ENCODE results near the gene DHX38.

DHX38 gene

DNA sequence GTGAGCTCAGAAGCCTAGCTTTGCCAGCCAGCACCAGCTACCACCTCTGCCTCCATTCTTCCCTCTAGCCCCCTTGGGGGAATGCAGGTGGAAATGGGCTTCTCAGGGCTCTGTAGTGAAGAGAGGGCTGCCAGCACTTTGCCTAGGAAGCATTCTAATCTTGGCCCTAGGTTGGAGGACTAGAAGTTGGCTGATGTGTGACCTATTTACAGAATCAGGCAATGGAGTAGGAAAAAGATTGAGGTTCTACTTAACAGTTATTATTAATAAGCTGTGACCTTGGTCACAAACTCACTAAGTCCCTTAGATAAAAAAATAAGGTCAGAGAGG is 19.9 kb downstream of the DHX38 start:
- TF ChIP-seq CTCF (IDR thresholded peaks at IDR 0.05; ENCODE audit: poor library complexity, severe bottlenecking), result no peak
- 0 out of 3 replicates have a peak, but pooled peaks have one; percentile 13 for ATAC-seq (ENCODE audit: low read depth)
- H3K4me3 ChIP-seq (ENCODE audit: severe bottlenecking), result no peak overlapping the region
- DNase-seq (ENCODE audit: low spot score), result no peak
- no peaks in the 10 kb centered on the region for H3K27me3 ChIP-seq (ENCODE audit: insufficient read depth, poor library complexity, severe bottlenecking)
- peaks cover 40% of the 10 kb centered on the region for H3K36me3 ChIP-seq (ENCODE audit: low read depth)
- no peak overlapping the region for H3K27ac ChIP-seq (ENCODE audit: poor library complexity, severe bottlenecking)
- H3K9me3 ChIP-seq (ENCODE audit: severe bottlenecking), result no peaks in the 10 kb centered on the region
- H3K4me1 ChIP-seq (ENCODE audit: insufficient read depth, poor library complexity, severe bottlenecking), result no peaks in the 10 kb centered on the region

- Histone ChIP-seq H3K4me3 (ENCODE audit: severe bottlenecking) (no peak overlapping the region), H3K36me3 (ENCODE audit: low read depth) (no peaks in the 10 kb centered on the region), H3K27me3 (ENCODE audit: insufficient read depth, poor library complexity, severe bottlenecking) (no peaks in the 10 kb centered on the region), H3K9me3 (ENCODE audit: severe bottlenecking) (no peaks in the 10 kb centered on the region), H3K27ac (ENCODE audit: poor library complexity, severe bottlenecking) (no peak overlapping the region), H3K4me1 (ENCODE audit: insufficient read depth, poor library complexity, severe bottlenecking) (no peaks in the 10 kb centered on the region)
- DNase-seq (ENCODE audit: low spot score) (no peak), ATAC-seq (ENCODE audit: low read depth) (no peak)
- TF ChIP-seq CTCF (IDR thresholded peaks at IDR 0.05; ENCODE audit: poor library complexity, severe bottlenecking), result no peak
These were observed 26.4 kb downstream of the DHX38 start for GRCh38 chr16:72120026-72120425.

DNA sequence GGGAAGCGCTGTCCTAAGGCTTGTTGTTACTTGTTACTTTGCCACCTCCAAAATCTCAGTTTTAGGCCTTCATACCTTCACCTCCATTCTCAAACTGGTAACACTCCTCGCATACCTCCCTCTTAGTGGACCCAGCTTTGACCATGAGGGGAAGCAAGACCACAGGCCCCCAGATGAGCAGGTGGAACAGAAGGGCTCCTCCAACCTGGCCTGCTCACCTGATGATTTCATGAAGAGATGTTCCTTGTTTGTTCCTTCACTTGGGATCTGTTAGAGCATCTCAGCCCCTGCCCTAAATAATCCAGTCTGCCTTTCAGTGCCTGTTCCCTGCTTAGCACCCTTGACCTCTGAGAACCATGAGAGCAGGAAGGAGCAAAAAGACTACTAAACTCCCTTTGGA is 28.7 kb downstream of the DHX38 start:
- no peaks in the 10 kb centered on the region for H3K4me1 ChIP-seq (ENCODE audit: insufficient read depth, poor library complexity, severe bottlenecking)
- H3K36me3 ChIP-seq (ENCODE audit: low read depth), result no peaks in the 10 kb centered on the region
- no peaks in the 10 kb centered on the region for H3K9me3 ChIP-seq (ENCODE audit: severe bottlenecking)
- H3K27me3 ChIP-seq (ENCODE audit: insufficient read depth, poor library complexity, severe bottlenecking), result no peaks in the 10 kb centered on the region
- ATAC-seq (ENCODE audit: low read depth) (no peak), DNase-seq (ENCODE audit: low spot score) (no peak)
- no peak for TF ChIP-seq CTCF (IDR thresholded peaks at IDR 0.05; ENCODE audit: poor library complexity, severe bottlenecking)
- no peak overlapping the region for H3K4me3 ChIP-seq (ENCODE audit: severe bottlenecking)
- H3K27ac ChIP-seq (ENCODE audit: poor library complexity, severe bottlenecking), result no peak overlapping the region

DNA sequence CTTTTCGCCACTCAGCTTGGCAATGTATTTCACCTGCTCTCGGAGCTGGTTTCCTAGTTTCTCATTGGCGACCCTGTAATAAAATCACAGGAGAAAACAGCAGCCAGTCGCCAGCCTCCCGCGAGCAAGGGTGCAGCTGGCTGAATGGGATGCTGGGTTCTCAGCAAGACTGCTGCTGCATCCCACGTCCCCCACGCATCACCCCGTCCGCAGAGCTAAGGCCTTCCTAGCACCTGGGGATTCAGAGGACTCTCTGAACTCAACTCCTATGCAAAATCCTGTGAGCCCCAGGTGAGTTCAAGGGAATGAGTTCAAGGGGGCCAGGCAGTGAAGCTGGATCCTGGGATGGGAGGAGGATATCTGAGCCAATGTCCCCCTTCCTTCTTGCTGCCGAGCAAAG is 29.3 kb downstream of the DHX38 start:
- Histone ChIP-seq H3K4me1 (ENCODE audit: insufficient read depth, poor library complexity, severe bottlenecking) (no peaks in the 10 kb centered on the region), H3K27me3 (ENCODE audit: insufficient read depth, poor library complexity, severe bottlenecking) (no peaks in the 10 kb centered on the region)
- DNase-seq (ENCODE audit: low spot score), result no peak

DNA sequence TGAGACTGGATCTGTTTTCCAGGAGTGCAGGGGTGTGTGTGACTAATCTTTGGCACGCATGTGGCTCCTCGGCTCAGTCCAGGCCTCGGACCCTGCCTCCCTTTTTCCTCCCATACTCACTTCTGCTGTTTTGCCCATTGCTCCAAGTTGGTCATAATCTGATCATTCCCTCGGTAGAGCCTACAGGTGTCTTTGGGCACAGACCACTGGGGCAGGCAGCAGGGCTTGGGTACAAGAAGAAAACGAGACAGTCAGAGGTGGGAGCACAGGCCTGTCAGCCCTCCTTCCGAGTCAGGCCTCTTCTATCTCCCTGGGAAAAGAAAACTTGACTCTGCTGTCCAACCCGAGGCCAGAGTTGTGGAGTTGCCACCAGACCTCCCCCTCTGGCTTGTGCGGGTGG is 29.8 kb downstream of the DHX38 start:
- H3K36me3 ChIP-seq (ENCODE audit: low read depth), result no peaks in the 10 kb centered on the region
- H3K27me3 ChIP-seq (ENCODE audit: insufficient read depth, poor library complexity, severe bottlenecking), result no peaks in the 10 kb centered on the region
- DNase-seq (ENCODE audit: low spot score) (no peak), ATAC-seq (ENCODE audit: low read depth) (no peak)
- H3K4me3 ChIP-seq (ENCODE audit: severe bottlenecking), result no peak overlapping the region
- H3K9me3 ChIP-seq (ENCODE audit: severe bottlenecking), result no peaks in the 10 kb centered on the region
- no peaks in the 10 kb centered on the region for H3K4me1 ChIP-seq (ENCODE audit: insufficient read depth, poor library complexity, severe bottlenecking)
- TF ChIP-seq CTCF (IDR thresholded peaks at IDR 0.05; ENCODE audit: poor library complexity, severe bottlenecking), result no peak
- no peak overlapping the region for H3K27ac ChIP-seq (ENCODE audit: poor library complexity, severe bottlenecking)

More for the DNA sequence above, 29.3 kb downstream of the DHX38 start:
- ATAC-seq (ENCODE audit: low read depth), result no peak
- TF ChIP-seq CTCF (IDR thresholded peaks at IDR 0.05; ENCODE audit: poor library complexity, severe bottlenecking), result no peak
- Histone ChIP-seq H3K4me3 (ENCODE audit: severe bottlenecking) (no peak overlapping the region), H3K27ac (ENCODE audit: poor library complexity, severe bottlenecking) (no peak overlapping the region), H3K36me3 (ENCODE audit: low read depth) (no peaks in the 10 kb centered on the region), H3K9me3 (ENCODE audit: severe bottlenecking) (no peaks in the 10 kb centered on the region)

All from RWPE2 (cell line).